GM18520 (cell line): ENCODE data around the gene ATG101.

ENCODE experiments used
- ATAC-seq: cut with Tn5 transposase; IDR thresholded peaks from one replicate; pipeline ENCODE4 v1.9.1; 2021; ENCODE audit not compliant: unreplicated experiment

The ATG101 gene

GRCh38 chr12:52057638-52058576 is 11.9 kb upstream of the ATG101 start:
- no peak for ATAC-seq

- no peak for ATAC-seq
These were observed 11.0 kb upstream of the ATG101 start for GRCh38 chr12:52058631-52059361.

GRCh38 chr12:52059582-52060497 is 9.9 kb upstream of the ATG101 start:
- ATAC-seq = no peak

GRCh38 chr12:52060498-52061177 is 9.1 kb upstream of the ATG101 start:
- ATAC-seq = no peak

- no peak for ATAC-seq
These were observed 8.2 kb upstream of the ATG101 start for GRCh38 chr12:52061470-52062166.

GRCh38 chr12:52062167-52063081 is 7.4 kb upstream of the ATG101 start:
- no peak for ATAC-seq

GRCh38 chr12:52063082-52063924 is 6.5 kb upstream of the ATG101 start:
- no peak for ATAC-seq

- ATAC-seq = no peak
These were observed 5.7 kb upstream of the ATG101 start for GRCh38 chr12:52063981-52064649.

- no peak for ATAC-seq
These were observed 3.3 kb upstream of the ATG101 start for GRCh38 chr12:52066346-52067080.

GRCh38 chr12:52067081-52067374 is 2.8 kb upstream of the ATG101 start:
- no peak for ATAC-seq

GRCh38 chr12:52070185-52070925 is 577 bp downstream of the ATG101 start:
- no peak for ATAC-seq

- no peak for ATAC-seq
These were observed 4.0 kb downstream of the ATG101 start for GRCh38 chr12:52073531-52074381.

GRCh38 chr12:52074971-52075724 is 5.4 kb downstream of the ATG101 start:
- ATAC-seq = no peak

GRCh38 chr12:52076811-52077210 is 7.0 kb downstream of the ATG101 start:
- ATAC-seq = no peak

GRCh38 chr12:52078276-52078675 is 8.5 kb downstream of the ATG101 start:
- ATAC-seq = no peak
